Body of pancreas (tissue), 4 donors: ENCODE data around the gene TRIM77. TPM values are rescaled to one million over a fixed set of nuclear protein-coding genes. Genes with fewer than 3 reads are reported as not detected.
"Not testable (repeated sequence)": the region's sequence is repeated elsewhere in the genome, so short reads cannot be mapped to it uniquely, and the experiment has no call there.

Experiments used
- ATAC-seq: fragments of 150-250 bp; one replicate; pipeline ENCODE4 v1.9.1; 2016
- DNase-seq, 4 donors: peaks; one replicate each; pipeline ENCODE4 v3.0.0-alpha.2; 2019
- H3K27ac ChIP-seq, 4 donors: fragments of 200-600 bp; sonication (generic); 1 replicate in 3 of 4; 2 replicates in 1 of 4; pipeline versions ENCODE4 v1.5.1 to v1.6.1; 2016 to 2019; ENCODE audit warnings: mild to moderate bottlenecking in 1 of 4, mixed read lengths in 1 of 4, moderate library complexity in 1 of 4
- H3K27me3 ChIP-seq, 2 donors: fragments of 200-600 bp; sonication (generic); one replicate each; pipeline ENCODE4 v1.6.0; 2016; ENCODE audit warnings: mild to moderate bottlenecking in 1 of 2
- H3K36me3 ChIP-seq, 2 donors: fragments of 200-600 bp; sonication (generic); replicated peaks in 1 of 2; 2 replicates each; pipeline ENCODE4 v1.5.1; 2016; ENCODE audit warnings: low read depth in 2 of 2; ENCODE audit not compliant: insufficient read depth in 1 of 2
- H3K4me1 ChIP-seq: fragments of 200-600 bp; sonication (generic); one replicate; pipeline ENCODE4 v1.6.0; 2016
- H3K4me3 ChIP-seq, 2 donors: fragments of 200-600 bp; sonication (generic); 1 replicate in 1 of 2; 2 replicates in 1 of 2; pipeline ENCODE4 v1.5.1; 2016 to 2019
- H3K9me3 ChIP-seq, 3 donors: fragments of 200-600 bp; sonication (generic); 1 replicate in 2 of 3; 2 replicates in 1 of 3; pipeline ENCODE4 v1.5.1; 2016
- intact Hi-C: fragments of 100-400 bp; cut with DNase I; formaldehyde crosslinking; loops from one replicate; pipeline ENCODE4 v1.15.1; 2023
- small RNA-seq: library from RNA; depleted of rRNA; stranded (forward); fragments of <200 nt; gene quantifications from one replicate; pipeline ENCODE3, GENCODE V24; 2016
- total RNA-seq, 2 donors: library from RNA; depleted of rRNA; stranded (reverse); fragments of >200 nt; gene quantifications; one replicate each; pipeline ENCODE4 v1.1.0, GENCODE V29; 2016

The TRIM77 gene
- total RNA-seq, 2 donors from 2014 or later: not detected

DNA sequence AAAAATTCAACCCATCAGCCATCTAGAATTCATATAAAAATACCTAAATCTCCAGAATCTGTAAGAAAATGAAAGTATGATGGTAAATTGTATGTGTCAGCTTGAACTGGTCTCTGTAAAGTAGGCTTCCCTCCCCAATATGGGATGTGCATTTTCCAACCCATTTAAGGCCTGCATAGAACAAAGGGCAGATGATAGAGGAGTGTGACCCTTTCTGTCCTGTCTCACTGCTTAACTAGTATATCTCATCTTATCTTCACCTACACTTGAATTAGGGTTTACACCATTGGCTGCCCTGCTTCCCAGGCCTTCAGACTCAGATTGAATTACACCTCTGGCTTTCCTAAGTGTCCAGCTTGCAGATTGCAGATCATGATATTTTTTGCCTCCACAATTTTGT is 40.7 kb downstream of the TRIM77 start:
- intact Hi-C loops, H3K9me3 ChIP-seq, DNase-seq, H3K4me1 ChIP-seq, H3K27me3 ChIP-seq, ATAC-seq, H3K4me3 ChIP-seq, H3K36me3 ChIP-seq, H3K27ac ChIP-seq: not testable (repeated sequence)

Small RNA genes within 50 kb of the gene (small RNA-seq; reads per million reads assigned to genes)
- gene AP003122.3: not detected

Other genes with a start within 250 kb of the TRIM77 start
- gene NOX4, start 218.9 kb upstream of the TRIM77 start, total RNA-seq: under 1 TPM in 1 of 2 donors, not detected in 1; 0.78 TPM
- gene TRIM49, start 98.3 kb downstream of the TRIM77 start, total RNA-seq: not detected
- not detected for gene TRIM64B, start 168.2 kb downstream of the TRIM77 start, total RNA-seq
- not detected for gene TRIM49D1, start 211.9 kb downstream of the TRIM77 start, total RNA-seq
- gene TRIM49D2, start 213.8 kb downstream of the TRIM77 start, total RNA-seq: not detected